CMK (cell line): Measurements from ENCODE around the gene ARL16.

Experiments
- DNase-seq: peaks from one replicate; pipeline ENCODE4 v3.0.0-alpha.2; 2010; ENCODE audit warnings: low read depth

The ARL16 gene

DNA sequence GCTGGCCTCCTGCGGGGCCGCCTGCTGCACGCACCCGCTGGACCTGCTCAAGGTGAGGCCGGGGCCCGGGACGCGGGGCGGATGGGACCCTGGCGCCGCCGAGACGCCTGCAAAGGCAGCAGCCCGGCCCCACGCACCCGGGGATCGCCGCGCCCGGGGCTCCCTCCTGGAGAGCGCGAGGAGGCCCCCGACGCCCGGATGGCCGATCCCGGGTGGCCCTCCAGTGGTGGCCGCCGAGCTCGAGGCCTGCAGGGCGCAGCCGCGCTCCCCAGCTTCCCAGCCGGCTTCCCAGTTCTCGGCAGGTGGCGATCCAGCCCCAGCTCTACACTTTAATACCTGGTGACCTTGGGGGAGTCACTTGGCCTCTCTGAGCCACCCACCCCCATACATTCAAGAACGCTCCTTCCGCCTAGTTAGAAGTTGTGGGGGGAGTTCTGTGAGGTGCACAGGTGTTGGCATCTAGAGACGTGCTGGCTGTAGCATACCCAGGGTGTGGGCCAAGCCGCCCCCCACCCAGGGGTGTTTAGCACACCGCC lies 28.9 kb upstream of the ARL16 start:
- no peak for DNase-seq

DNA sequence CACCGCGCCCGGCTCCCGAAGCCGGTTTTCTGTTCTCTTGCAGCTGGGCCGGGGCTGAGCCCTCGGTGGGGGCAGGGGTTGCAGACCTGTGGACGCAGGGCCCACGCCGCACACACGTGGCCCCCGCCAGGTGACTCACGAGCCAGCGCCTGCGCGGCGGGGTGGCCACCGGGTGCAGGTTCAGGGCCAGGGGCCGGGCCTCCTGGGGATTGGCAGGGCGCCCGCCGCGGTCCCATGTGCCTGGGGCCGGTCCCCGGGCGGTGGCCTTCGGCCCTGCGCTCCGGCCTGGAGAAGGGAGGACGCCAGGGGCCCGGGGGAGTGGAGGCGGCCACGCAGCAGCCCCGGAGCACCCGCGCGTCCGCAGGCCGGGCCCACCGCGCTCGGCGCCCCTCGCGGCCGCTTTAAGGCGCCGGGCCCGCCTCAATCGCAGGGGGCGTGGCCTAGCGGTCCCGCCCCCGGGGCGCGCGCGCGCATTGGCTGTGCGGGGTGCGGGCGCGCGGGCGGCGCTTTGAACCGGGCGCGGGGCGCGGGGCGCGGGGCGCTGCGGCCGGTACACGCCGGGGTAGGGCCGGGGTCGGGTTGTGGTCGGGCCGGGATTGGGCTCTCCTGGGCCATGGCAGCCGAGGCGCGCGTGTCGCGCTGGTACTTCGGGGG lies 28.3 kb upstream of the ARL16 start, which contains the start of gene SLC25A10:
Gene SLC25A10 (plus strand): TSS at position 471 of the 654 bp plus-strand sequence. CDS start 143 bp downstream, at position 614.
- peak; percentile 54 for DNase-seq

DNA sequence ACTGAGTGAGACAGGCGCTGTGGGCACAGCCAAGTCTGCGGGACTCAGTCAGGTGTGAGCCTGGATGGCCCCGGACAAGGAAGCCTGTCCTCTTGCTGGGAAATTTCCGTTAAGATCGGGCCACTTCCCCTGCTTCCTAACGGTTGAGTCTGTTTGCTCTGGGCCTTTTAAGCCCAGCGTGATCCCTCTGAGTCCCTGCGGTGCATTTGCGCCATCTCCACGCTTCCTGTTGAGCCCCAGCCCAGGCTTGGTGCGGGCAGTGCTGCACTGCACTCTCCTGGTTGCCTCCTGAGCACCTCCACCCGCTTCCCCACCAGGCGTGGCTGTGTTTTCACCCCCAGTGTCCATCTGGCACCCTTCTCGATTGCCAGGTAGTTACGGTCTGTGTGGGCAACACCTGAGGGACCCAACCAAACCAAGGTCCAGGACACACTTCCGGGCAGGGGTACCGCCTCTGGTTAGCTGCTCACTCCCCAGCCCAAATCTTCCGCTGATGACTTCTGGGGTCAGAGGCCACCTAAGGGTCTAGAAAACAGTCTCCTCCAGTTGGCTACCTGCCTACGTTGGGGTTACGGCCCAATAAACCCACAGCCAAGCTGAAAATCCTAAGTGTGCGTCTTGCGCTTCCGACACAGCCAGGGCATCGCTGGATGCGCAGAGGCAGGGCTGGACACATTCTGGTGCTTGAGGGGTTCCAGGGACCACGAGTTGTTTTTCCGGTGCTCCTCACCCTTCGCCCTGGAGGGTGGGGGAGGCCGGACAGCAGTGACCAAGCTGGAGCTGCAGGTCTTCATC lies 27.1 kb upstream of the ARL16 start:
- DNase-seq: no peak

DNA sequence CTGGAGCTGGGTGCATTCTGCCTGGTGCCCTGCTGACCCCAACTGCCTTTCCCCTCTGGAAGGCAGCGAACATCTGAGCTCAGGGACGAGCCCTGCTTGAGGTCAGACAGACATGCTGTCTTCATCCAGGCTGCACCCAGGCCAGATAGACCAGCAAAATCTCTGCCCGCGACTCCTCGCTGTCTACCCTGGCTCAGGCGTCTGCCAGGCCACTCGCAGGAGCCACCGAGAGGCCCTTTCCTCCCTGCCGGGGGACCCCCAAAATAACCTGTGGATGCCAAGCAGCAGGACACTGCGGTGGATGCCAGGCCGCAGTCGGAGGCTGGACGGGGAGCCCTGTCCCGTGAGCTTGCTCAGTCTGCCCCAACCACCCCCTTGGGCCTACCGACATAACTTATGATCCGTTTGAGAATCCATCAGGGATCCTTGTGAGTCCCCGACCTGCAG lies 25.2 kb upstream of the ARL16 start:
- no peak for DNase-seq

DNA sequence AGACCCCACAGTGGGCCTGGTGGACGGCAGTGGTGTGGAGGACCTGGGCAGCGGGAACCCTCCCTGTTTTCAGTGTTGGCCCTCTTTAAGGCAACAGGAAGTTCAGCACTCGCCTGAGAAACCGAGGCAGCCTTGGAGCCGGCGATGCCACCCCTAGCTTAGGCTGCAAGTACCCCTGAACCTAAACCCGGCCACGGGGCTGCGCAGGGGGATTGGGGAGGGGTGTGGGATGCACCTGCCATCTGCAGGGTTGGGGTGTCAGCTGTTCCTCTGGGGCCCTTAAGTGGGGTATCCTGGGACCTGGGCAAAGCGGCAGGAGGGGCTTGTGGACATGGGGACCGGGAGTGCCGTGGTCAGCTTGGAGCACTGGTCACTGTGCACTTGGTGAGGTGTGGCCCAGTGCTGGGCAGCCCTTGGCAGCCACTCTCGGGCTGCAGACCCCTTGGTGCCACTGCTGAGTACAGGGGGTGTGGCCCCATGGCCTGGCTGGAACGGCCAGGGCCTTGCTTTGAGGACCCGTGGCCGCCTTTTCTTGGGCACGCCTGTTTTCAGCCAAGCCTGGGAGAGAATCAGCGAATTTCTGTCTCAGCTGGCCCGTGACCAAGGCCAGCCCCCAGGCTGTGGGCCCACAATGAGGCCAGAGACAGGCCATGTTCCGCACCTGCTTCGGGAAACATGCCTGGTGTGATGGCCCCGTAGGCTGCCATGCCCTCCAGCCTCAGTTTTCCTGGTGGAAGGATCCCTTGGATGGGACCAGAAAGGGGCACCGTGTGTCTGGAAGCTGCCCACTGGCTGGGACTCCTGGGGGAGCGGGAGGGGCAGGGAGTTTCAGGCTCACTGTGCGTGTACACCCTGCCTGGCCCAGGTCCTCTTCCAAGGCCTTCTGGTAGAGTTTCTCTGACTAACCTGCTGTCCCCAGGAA lies 24.4 kb upstream of the ARL16 start:
- DNase-seq: no peak

DNA sequence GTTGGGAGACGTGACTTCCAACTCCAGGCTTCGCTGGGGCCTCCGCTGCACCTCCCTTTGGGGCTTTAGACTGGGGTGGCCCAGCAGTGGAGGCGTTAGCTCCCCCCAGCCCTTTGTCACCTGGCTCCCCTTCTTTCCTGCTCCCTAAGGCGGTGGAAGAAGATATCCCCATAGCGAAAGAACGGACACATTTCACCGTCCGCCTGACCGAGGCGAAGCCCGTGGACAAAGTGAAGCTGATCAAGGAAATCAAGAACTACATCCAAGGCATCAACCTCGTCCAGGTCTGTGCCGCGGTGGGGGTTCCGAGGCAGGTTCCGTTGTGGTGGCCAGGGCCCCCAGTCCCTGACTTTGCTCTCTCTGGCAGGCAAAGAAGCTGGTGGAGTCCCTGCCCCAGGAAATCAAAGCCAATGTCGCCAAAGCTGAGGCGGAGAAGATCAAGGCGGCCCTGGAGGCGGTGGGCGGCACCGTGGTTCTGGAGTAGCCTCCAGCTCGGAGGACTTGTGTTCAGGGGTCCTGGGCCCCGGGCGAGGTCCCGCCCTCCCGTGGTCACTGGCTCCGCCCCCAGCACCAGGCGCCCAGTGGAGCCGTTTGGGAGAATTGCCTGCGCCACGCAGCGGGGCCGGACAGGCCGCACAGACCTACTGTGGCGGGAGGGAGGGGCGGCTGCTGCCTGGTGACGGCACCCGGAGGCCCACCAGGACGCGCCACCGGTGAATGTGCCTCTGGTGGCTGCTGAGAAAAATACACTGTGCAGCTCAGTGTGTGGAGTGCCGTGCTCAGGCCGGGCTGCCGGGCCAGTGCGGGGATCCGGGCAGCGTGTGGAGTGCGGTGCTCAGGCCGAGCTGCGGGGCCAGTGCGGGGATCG lies 23.4 kb upstream of the ARL16 start:
- no peak for DNase-seq

DNA sequence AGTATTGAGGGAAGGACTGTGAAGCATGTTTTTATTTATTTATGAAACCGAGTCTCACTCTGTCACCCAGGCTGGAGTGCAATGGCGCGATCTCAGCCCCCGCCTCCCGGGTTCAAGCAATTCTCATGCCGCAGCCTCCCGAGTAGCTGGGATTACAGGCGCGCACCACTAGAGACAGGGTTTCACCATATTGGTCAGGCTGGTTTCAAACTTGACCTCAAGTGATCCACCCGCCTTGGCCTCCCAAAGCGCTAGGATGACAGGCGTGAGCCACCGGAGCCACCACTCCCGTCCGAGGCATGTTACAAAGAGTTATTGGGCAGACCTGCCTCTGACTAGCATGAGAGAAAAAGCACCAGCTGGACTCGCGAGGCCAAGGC lies 22.6 kb upstream of the ARL16 start:
- DNase-seq: no peak

DNA sequence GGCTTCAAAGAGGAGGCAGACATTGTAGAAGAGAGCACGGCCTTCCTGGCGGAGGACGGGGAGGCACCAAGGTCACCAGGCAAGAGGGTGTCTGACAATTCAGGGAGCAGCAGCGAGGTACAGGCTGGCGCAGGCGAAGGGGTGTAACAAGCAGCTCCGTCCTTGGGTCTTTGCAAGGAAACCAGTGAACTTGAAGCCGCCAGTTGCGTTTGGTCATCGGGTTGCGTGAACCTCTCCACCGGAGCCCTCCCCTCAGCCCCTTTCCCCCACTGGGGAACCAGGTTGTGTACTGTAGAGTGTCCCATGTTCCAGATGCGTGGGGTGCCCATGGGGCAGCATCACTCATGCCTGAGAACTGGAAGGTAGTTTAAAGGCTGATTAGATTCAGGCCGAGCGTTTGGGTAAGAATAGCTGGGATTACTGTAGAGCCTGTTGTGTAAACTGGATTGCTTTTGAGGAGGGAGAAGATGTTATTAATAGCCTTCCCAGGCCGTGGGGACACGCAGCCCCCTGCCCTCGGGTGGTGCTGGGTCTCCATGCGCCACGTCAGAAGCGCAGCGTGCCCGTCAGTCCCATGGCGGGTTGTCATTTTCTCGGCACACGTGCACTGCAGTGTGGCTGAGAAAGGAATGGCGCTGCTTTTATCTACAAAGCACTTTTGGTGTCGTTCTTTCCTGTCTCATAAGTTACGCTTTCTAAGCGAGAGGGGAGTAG lies 22.1 kb upstream of the ARL16 start:
- no peak for DNase-seq

DNA sequence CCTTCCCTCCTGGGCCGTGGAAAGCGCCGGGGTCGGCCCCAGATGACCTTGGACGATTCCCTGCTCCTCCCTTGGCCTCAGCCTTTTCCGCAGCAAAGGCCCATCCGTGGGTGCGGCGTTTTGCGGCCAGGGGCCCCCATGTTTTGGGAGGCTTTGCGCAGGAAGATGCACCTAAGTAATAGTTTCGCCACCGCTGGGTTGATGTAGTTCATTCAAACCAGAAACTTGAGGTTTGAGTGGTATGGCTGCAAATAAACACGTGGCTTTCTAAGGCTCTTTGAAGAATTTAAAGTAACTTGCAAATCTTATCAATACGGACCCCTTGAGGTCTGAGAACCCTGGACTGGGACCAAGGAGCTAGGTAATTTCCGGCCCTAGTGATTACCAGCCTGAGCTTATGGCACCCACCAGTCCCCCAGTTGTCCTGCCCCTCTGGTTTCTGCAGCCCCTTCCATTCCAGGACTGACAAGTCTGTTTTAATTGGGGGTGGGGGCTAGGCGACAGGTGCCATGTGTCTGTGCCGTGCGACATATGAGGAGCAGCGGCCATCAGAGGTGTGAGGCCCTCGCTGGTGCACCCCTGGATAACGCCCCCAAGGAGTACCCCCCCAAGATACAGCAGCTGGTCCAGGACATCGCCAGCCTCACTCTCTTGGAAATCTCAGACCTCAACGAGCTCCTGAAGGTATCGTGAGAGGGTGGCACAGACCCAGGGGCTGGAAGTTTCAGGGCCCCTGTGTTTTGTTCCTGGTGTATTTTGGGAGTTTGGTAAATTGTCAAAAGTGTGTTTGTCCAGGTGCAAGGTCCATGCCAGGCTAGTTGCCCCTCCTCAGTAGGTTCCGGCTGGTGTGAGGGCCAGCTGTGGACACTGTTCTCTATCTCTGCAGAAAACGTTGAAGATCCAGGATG lies 20.4 kb upstream of the ARL16 start:
- no peak for DNase-seq

DNA sequence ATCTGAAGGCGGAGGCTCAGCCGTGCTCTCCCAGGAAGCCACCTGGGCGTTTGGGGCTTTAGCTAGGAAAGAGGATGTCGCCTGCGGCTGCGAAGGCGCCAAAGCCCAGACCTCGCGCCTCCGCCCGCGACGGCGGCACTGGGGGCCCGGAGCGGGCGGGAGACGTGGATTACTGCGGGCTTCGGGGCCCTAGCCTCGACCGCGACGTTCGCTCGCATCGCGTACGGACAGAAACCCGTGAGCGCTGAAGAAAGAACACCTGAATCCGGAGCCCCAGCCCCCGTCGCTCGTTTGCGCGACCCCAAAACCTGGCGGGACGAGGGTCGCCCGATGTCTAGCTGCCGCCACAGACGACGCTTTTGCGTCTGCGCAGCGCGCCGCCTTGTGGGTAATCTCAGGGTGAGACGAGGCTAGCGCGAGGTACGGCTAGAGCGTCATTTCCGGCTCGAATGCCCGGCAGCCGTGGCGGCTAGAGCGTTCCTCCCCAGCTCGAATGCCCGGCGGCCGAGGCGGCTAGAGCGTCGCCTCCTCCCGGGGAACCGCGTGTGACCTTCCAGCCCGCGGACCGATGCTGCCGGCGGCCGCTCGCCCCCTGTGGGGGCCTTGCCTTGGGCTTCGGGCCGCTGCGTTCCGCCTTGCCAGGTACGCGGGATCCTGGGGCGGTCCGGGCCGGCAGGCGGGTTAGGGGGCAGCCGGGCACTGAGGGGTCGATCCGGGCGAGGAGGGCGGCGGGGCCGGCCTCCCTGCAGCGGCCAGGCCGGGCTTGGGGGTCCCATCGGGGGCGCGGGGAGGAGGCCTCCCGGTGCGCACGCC lies 19.5 kb upstream of the ARL16 start, which contains the start of gene MRPL12:
Gene MRPL12 (plus strand): TSS at position 434 of the 813 bp plus-strand sequence. CDS start 135 bp downstream, at position 569.
- peak; percentile 87 for DNase-seq

DNA sequence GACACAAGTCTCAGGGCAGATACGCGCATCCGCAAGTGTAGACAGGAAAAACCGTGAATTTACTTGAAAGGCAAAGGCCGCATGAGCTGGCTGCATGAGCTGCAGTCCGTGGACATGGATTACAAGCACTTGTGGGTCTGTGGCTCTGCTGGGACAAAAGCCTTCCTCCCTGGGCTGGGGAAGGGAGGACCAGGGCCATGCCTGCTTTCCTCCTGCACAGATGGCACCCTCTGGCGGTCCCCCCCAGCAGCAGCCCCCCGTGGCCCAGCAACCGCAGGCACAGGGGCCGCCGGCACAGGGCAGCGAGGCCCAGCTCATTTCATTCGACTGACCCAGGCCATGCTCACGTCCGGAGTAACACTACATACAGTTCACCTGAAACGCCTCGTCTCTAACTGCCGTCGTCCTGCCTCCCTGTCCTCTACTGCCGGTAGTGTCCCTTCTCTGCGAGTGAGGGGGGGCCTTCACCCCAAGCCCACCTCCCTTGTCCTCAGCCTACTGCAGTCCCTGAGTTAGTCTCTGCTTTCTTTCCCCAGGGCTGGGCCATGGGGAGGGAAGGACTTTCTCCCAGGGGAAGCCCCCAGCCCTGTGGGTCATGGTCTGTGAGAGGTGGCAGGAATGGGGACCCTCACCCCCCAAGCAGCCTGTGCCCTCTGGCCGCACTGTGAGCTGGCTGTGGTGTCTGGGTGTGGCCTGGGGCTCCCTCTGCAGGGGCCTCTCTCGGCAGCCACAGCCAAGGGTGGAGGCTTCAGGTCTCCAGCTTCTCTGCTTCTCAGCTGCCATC lies 17.9 kb upstream of the ARL16 start:
- DNase-seq: no peak

DNA sequence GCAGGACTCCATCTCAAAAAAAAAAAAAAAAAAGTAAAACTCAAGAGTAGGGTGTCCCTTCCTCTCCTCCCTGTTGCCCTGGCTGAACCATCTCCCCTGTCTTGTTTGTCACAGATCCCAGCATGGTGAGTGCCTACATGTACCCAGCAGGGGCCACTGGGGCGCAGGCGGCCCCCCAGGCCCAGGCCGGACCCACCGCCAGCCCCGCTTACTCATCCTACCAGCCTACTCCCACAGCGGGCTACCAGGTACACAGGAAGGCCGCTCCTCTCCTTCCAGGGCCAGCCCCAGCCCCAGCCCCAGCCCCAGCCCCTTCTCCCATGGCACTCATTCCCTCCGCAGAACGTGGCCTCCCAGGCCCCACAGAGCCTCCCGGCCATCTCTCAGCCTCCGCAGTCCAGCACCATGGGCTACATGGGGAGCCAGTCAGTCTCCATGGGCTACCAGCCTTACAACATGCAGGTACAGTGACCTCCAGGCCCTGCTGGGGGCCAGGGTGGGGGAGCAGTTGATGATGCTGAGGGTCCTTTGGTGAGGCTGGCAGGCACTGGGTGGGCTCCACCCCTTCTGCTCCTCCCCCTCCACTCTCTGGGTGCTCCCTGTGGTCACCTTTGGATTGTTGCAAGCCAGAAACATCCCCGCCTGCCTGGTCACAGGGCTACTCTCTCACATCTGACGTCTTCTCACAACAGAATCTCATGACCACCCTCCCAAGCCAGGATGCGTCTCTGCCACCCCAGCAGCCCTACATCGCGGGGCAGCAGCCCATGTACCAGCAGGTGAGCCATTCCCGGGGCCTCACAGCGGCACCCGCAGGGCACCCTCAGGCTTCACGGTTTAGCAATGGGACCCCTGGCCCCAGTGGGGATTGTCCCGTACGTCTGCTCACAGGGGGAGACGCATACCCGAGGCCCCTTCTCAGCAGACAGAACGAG lies 17.0 kb upstream of the ARL16 start:
- no peak for DNase-seq

DNA sequence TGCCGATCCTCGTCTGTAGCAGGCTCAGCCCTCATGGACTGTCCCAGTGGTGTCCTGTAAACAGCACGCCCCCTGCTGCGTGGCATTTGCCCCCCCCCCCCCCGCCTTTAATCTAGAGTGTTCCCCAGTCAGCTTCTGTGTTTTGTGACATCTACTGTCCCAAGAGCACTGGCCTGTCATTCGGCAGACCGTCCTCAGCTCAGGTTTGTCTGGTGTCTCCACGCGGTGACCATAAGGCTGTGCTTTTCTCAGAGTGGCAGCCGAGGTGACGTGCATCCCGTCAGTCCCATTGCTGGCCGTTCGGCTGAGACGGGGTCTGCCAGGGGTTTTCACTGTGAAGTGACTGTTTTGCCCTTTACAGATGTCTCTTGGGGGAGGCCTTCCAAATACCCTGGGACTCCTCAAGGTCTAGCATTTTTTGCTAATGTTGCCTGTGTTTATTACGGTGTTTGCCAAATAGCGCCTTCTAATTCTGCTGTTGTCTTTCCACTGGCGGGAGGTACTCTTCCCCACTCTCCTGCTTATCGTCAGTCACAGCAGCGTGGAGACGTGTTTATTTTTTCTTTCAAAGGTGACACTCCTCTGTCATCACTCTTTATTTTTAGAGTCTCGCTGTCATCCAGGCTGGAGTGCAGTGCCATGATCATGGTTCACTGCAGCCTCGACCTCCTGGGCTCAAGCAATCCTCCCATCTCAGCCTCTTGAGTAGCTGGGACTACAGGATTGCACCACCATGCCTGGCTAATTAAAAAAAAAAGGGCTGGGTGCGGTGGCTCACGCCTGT lies 13.9 kb upstream of the ARL16 start:
- DNase-seq: no peak

DNA sequence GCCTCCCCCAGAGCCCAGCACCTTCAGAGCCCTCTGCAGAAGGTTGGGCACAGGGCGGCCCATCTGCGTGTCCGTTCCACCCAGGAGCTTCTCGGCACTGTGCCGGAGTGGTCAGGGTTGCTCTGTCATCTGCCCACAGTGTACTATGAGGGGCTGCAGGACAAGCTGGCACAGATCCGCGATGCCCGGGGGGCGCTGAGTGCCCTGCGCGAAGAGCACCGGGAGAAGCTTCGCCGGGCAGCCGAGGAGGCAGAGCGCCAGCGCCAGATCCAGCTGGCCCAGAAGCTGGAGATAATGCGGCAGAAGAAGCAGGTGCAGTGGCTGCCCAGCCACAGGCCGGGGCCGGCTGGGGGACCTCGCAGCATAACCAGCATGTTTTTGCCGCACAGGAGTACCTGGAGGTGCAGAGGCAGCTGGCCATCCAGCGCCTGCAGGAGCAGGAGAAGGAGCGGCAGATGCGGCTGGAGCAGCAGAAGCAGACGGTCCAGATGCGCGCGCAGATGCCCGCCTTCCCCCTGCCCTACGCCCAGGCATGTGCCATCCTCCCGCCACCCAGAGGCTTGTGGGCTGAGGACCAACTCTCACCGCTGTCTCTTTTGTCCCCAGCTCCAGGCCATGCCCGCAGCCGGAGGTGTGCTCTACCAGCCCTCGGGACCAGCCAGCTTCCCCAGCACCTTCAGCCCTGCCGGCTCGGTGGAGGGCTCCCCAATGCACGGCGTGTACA lies 12.8 kb upstream of the ARL16 start:
- DNase-seq: no peak

DNA sequence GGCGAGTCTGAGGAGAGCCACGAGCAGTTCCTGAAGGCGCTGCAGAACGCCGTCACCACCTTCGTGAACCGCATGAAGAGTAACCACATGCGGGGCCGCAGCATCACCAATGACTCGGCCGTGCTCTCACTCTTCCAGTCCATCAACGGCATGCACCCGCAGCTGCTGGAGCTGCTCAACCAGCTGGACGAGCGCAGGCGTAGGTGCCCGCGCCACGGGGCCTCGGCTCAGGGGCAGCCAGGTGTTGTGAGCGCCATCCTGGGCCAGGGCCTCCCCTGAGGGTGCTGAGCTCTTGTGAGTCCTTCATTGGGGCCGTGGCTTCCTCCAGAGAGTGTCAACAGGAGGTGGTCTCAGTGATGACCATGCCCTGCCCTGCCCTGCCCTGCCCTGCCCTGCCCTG lies 12.2 kb upstream of the ARL16 start:
- DNase-seq: no peak
